Measurements from ENCODE around the gene BICDL2.

GRCh38 chr16:3068487-3068886, 31.7 kb upstream of the BICDL2 start:
- TF ChIP-seq CEBPB (tag; IDR thresholded peaks at IDR 0.05) (no peak), MLLT1 (IDR thresholded peaks at IDR 0.05) (no peak), POLR2AphosphoS5 (IDR thresholded peaks at IDR 0.05; ENCODE audit: control insufficient read depth, insufficient read depth, low read depth, low read length) (no peak), PHB2 (IDR thresholded peaks at IDR 0.05; ENCODE audit: low read depth) (no peak), NELFE (IDR thresholded peaks at IDR 0.05; ENCODE audit: insufficient read depth, insufficient read length) (no peak), ESRRA (IDR thresholded peaks at IDR 0.05; ENCODE audit: borderline replicate concordance, low read depth) (no peak), RCOR1 (IDR thresholded peaks at IDR 0.05; ENCODE audit: borderline replicate concordance in 1 of 2, low read depth in 2 of 2, low read length in 2 of 2) (no peak), NFE2L1 (tag; IDR thresholded peaks at IDR 0.05; ENCODE audit: borderline replicate concordance, low read depth) (no peak), NR1H2 (CRISPR knock-in tag; IDR thresholded peaks at IDR 0.05) (no peak), MTA1 (IDR thresholded peaks at IDR 0.05; ENCODE audit: borderline replicate concordance) (no peak), PML (IDR thresholded peaks at IDR 0.05; ENCODE audit: low read length) (no peak), ERF (CRISPR knock-in tag; IDR thresholded peaks at IDR 0.05) (no peak), ETV5 (CRISPR knock-in tag; IDR thresholded peaks at IDR 0.05; ENCODE audit: low read depth) (no peak)

Measured in K562 (cell line).